ENCODE measurements around the gene LIPC.

Gene LIPC

DNA sequence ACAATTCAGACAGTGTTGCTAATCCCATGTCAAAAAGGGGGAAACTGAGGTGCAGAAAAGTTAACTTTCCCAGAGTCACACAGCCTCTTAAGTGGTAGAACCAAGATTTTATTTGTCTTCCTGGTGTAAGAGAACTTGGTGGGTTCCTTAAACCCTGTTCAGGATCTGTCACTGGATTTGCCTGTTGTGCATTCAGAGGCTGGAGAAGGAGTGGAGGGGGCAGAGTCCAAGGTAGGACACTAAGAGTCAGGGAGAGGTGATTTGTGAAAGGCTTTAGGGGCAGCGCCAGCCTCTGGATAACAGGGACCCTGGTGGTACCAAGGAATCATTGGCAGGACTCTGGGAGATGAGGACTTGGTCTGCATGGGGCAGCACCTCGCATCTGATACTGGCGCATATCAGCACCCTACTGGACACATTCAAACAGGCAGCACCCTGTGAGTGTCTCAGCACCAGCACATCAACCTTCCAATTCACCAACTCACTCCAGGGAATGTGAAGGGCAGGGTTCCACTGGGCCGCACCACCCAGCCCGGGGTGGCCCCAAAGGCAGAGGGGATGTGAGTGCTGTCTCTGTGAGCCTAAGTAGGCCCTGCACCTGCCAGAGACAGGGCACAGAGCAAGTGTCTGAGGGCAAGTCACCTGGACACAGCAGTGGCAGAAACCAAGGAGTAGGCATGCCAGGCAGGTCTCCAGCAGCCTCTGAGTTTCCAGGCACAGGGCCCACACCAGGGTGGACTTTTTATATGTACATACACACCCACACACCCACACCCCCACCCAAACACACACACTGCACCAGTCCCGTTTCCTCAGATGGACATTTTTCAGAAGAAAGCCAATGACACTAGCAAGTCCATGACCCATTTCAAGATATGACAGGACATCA lies 71.6 kb downstream of the LIPC start:
- TF ChIP-seq TAF1 (IDR thresholded peaks at IDR 0.05; ENCODE audit: low read depth) (no peak), EGR1 (IDR thresholded peaks at IDR 0.05) (no peak), TCF12 (IDR thresholded peaks at IDR 0.05; ENCODE audit: low read depth) (no peak), FOXM1 (IDR thresholded peaks at IDR 0.05; ENCODE audit: borderline replicate concordance, low read depth) (no peak), NFIC (IDR thresholded peaks at IDR 0.05) (no peak), EP300 (IDR thresholded peaks at IDR 0.05; ENCODE audit: borderline replicate concordance) (no peak), YY1 (IDR thresholded peaks at IDR 0.05; ENCODE audit: low read depth) (no peak), RAD21 (IDR thresholded peaks at IDR 0.05; ENCODE audit: low read depth) (no peak), TEAD4 (IDR thresholded peaks at IDR 0.05) (no peak), CREB1 (IDR thresholded peaks at IDR 0.05; ENCODE audit: low read depth) (no peak)
- TF ChIP-seq, protein P1, sequence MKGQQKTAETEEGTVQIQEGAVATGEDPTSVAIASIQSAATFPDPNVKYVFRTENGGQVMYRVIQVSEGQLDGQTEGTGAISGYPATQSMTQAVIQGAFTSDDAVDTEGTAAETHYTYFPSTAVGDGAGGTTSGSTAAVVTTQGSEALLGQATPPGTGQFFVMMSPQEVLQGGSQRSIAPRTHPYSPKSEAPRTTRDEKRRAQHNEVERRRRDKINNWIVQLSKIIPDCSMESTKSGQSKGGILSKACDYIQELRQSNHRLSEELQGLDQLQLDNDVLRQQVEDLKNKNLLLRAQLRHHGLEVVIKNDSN (IDR thresholded peaks at IDR 0.05), result no peak
- TF ChIP-seq, protein P2, sequence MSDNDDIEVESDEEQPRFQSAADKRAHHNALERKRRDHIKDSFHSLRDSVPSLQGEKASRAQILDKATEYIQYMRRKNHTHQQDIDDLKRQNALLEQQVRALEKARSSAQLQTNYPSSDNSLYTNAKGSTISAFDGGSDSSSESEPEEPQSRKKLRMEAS (IDR thresholded peaks at IDR 0.05), result no peak

DNA sequence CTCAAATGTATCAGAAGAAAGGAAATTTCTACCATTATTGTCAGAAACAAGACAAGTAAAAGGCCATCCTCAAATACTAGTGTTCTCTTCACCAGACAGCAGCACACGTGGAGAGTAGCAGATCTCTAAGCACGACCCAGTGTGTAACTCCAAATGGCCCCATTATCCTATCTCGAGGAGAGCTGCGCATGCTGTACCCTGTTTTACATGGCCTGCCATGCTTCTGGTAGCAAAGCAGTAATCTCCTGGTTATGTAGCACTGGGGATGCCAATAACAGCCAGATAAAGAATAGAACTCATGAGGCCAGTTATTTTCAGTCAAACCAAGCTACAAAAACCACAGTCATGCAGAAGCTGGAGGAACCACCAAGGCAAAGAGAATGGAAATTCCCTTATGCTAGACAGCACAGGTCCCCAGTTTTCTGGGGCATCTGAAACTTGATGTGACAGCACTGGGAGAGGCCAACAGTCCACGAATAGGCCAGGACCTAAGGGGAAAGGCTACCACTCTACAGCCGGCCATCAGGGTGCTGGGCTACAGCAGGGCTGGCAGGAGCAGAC lies 73.0 kb downstream of the LIPC start:
- TF ChIP-seq RAD21 (IDR thresholded peaks at IDR 0.05; ENCODE audit: low read depth) (no peak), TCF12 (IDR thresholded peaks at IDR 0.05; ENCODE audit: low read depth) (no peak), TAF1 (IDR thresholded peaks at IDR 0.05; ENCODE audit: low read depth) (no peak), CREB1 (IDR thresholded peaks at IDR 0.05; ENCODE audit: low read depth) (no peak), FOXM1 (IDR thresholded peaks at IDR 0.05; ENCODE audit: borderline replicate concordance, low read depth) (no peak), NFIC (IDR thresholded peaks at IDR 0.05) (no peak), TEAD4 (IDR thresholded peaks at IDR 0.05) (no peak), EGR1 (IDR thresholded peaks at IDR 0.05) (no peak), CEBPB (IDR thresholded peaks at IDR 0.05) (no peak), ZBTB7A (IDR thresholded peaks at IDR 0.05; ENCODE audit: low read depth) (no peak), YY1 (IDR thresholded peaks at IDR 0.05; ENCODE audit: low read depth) (no peak), EP300 (IDR thresholded peaks at IDR 0.05; ENCODE audit: borderline replicate concordance) (no peak)
- TF ChIP-seq, protein P2 (IDR thresholded peaks at IDR 0.05), result no peak
- TF ChIP-seq, protein P1 (IDR thresholded peaks at IDR 0.05), result no peak
- TF ChIP-seq, protein P3, sequence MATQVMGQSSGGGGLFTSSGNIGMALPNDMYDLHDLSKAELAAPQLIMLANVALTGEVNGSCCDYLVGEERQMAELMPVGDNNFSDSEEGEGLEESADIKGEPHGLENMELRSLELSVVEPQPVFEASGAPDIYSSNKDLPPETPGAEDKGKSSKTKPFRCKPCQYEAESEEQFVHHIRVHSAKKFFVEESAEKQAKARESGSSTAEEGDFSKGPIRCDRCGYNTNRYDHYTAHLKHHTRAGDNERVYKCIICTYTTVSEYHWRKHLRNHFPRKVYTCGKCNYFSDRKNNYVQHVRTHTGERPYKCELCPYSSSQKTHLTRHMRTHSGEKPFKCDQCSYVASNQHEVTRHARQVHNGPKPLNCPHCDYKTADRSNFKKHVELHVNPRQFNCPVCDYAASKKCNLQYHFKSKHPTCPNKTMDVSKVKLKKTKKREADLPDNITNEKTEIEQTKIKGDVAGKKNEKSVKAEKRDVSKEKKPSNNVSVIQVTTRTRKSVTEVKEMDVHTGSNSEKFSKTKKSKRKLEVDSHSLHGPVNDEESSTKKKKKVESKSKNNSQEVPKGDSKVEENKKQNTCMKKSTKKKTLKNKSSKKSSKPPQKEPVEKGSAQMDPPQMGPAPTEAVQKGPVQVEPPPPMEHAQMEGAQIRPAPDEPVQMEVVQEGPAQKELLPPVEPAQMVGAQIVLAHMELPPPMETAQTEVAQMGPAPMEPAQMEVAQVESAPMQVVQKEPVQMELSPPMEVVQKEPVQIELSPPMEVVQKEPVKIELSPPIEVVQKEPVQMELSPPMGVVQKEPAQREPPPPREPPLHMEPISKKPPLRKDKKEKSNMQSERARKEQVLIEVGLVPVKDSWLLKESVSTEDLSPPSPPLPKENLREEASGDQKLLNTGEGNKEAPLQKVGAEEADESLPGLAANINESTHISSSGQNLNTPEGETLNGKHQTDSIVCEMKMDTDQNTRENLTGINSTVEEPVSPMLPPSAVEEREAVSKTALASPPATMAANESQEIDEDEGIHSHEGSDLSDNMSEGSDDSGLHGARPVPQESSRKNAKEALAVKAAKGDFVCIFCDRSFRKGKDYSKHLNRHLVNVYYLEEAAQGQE (IDR thresholded peaks at IDR 0.05; ENCODE audit: low read depth), result no peak

DNA sequence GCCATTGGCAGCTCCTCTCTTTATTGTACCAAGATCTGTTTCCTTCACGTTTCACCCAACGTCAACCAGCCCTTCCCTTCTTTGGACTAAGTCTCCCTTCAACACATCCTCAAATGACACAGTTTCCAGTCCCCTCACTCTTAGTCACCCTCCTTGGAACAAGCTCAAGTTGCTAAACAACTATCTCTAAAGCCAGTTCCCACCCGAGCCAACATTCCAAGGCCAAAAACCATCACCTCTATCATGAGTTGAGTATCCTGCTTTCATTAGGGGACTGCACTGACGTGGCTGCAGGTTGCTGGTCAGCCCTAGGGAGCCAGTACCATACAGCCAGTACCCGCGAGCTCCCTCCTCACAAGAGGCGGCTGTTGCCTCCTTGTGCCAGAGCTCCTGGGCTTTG lies 73.8 kb downstream of the LIPC start:
- TF ChIP-seq CREB1 (IDR thresholded peaks at IDR 0.05; ENCODE audit: low read depth) (no peak), TCF12 (IDR thresholded peaks at IDR 0.05; ENCODE audit: low read depth) (no peak), TAF1 (IDR thresholded peaks at IDR 0.05; ENCODE audit: low read depth) (no peak), ZBTB7A (IDR thresholded peaks at IDR 0.05; ENCODE audit: low read depth) (no peak), RAD21 (IDR thresholded peaks at IDR 0.05; ENCODE audit: low read depth) (no peak), EP300 (IDR thresholded peaks at IDR 0.05; ENCODE audit: borderline replicate concordance) (no peak), FOXM1 (IDR thresholded peaks at IDR 0.05; ENCODE audit: borderline replicate concordance, low read depth) (no peak), EGR1 (IDR thresholded peaks at IDR 0.05) (no peak), CEBPB (IDR thresholded peaks at IDR 0.05) (no peak), NFIC (IDR thresholded peaks at IDR 0.05) (no peak), TEAD4 (IDR thresholded peaks at IDR 0.05) (no peak)
- TF ChIP-seq, protein P1 (IDR thresholded peaks at IDR 0.05), result no peak
- TF ChIP-seq, protein P2 (IDR thresholded peaks at IDR 0.05), result no peak
- TF ChIP-seq, protein P3 (IDR thresholded peaks at IDR 0.05; ENCODE audit: low read depth), result no peak

DNA sequence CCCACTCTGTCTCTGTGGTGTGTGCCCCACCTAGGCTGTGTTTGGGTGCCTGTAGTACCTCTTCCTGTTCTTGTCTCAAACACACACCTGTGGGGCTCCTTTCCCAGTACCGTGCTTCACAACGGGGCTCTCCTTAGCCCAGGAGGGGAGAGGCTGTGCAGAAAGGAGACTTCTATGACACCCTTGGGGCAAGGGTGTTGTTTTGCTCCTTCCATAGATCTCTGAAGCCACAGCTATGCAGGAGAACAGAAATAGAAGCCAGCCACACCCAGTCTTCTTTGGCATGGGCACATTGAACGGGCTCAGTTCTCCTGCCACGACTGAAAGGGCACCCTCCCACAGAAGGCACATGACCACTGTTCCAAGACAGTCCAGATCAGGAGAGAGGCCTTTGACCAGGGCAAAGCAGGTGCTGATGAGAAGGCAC lies 74.3 kb downstream of the LIPC start:
- TF ChIP-seq, protein P1 (IDR thresholded peaks at IDR 0.05), result 0 out of 2 replicates have a peak, but pooled peaks have one; percentile 24
- TF ChIP-seq TEAD4 (IDR thresholded peaks at IDR 0.05) (no peak), NFIC (IDR thresholded peaks at IDR 0.05) (no peak)
